SH-SY5Y (cell line): ENCODE results near the gene EXPH5.

ENCODE experiments used
- GATA2 ChIP-seq: IDR thresholded peaks from 2 replicates; pipeline ENCODE4 v1.6.1; 2011; ENCODE audit warnings: mild to moderate bottlenecking, low read depth, low read length
- GATA3 ChIP-seq: IDR thresholded peaks from 2 replicates; pipeline ENCODE4 v1.6.1; 2011; ENCODE audit warnings: low read depth, mild to moderate bottlenecking, low read length, moderate library complexity

DNA sequence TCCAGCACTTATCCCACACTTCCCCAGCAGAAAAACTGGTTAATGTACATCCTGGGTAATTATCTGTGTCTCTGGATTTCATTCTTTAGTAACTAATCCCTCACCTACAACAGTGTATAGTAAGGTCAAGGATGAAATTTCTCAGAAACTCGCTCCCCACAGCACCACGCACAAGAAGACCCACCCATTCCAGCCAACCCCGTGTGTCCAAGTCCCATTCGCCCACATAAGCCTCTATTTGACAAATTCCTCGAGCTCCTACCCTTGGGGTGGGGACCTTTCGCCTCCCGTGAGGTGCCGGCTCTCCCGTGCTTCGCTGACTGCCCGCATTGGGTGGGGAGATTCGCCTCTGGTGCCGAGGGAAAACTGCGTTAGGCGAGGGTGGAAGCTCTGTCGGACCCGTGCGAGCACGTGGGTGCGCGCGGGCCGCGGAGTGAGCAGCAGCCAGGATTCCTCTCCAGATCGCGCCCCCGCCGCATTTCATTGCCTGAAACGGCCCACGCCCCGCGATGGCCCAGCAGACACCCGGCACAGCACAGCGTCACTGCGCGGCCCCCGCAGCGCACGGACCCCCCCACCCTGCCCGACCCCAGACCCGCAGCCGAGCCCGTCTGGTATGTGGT is 866 bp downstream of the EXPH5 start:
- TF ChIP-seq GATA3 (no peak), GATA2 (no peak)
